ENCODE measurements around the gene SGMS2. TPM values are rescaled to one million over a fixed set of nuclear protein-coding genes. Genes with fewer than 3 reads are reported as not detected.
A peak's percentile ranks its signal among the peaks of the same experiment; 100 is the strongest.

Gene SGMS2
- total and polyA plus RNA-seq, 2 of the 13 experiments (the other 11 are each of a cell fraction or from before 2014, with no cell fraction given) = 1.2 to 1.7 TPM

- TF ChIP-seq, protein P1, sequence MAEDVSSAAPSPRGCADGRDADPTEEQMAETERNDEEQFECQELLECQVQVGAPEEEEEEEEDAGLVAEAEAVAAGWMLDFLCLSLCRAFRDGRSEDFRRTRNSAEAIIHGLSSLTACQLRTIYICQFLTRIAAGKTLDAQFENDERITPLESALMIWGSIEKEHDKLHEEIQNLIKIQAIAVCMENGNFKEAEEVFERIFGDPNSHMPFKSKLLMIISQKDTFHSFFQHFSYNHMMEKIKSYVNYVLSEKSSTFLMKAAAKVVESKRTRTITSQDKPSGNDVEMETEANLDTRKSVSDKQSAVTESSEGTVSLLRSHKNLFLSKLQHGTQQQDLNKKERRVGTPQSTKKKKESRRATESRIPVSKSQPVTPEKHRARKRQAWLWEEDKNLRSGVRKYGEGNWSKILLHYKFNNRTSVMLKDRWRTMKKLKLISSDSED (CRISPR knock-in tag; IDR thresholded peaks at IDR 0.05) = no peak
- TF ChIP-seq, protein P2, sequence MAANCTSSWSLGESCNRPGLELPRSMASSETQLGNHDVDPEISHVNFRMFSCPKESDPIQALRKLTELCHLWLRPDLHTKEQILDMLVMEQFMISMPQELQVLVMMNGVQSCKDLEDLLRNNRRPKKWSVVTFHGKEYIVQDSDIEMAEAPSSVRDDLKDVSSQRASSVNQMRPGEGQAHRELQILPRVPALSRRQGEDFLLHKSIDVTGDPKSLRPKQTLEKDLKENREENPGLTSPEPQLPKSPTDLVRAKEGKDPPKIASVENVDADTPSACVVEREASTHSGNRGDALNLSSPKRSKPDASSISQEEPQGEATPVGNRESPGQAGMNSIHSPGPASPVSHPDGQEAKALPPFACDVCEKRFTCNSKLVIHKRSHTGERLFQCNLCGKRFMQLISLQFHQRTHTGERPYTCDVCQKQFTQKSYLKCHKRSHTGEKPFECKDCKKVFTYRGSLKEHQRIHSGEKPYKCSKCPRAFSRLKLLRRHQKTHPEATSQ (CRISPR knock-in tag; IDR thresholded peaks at IDR 0.05; ENCODE audit: borderline replicate concordance) = no peak
- no peak for TF ChIP-seq ZNF781 (CRISPR knock-in tag; IDR thresholded peaks at IDR 0.05; ENCODE audit: borderline replicate concordance, not compliant biosample characterization)
- TF ChIP-seq ZNF567 (CRISPR knock-in tag; IDR thresholded peaks at IDR 0.05; ENCODE audit: borderline replicate concordance) = no peak
- TF ChIP-seq, protein P3, sequence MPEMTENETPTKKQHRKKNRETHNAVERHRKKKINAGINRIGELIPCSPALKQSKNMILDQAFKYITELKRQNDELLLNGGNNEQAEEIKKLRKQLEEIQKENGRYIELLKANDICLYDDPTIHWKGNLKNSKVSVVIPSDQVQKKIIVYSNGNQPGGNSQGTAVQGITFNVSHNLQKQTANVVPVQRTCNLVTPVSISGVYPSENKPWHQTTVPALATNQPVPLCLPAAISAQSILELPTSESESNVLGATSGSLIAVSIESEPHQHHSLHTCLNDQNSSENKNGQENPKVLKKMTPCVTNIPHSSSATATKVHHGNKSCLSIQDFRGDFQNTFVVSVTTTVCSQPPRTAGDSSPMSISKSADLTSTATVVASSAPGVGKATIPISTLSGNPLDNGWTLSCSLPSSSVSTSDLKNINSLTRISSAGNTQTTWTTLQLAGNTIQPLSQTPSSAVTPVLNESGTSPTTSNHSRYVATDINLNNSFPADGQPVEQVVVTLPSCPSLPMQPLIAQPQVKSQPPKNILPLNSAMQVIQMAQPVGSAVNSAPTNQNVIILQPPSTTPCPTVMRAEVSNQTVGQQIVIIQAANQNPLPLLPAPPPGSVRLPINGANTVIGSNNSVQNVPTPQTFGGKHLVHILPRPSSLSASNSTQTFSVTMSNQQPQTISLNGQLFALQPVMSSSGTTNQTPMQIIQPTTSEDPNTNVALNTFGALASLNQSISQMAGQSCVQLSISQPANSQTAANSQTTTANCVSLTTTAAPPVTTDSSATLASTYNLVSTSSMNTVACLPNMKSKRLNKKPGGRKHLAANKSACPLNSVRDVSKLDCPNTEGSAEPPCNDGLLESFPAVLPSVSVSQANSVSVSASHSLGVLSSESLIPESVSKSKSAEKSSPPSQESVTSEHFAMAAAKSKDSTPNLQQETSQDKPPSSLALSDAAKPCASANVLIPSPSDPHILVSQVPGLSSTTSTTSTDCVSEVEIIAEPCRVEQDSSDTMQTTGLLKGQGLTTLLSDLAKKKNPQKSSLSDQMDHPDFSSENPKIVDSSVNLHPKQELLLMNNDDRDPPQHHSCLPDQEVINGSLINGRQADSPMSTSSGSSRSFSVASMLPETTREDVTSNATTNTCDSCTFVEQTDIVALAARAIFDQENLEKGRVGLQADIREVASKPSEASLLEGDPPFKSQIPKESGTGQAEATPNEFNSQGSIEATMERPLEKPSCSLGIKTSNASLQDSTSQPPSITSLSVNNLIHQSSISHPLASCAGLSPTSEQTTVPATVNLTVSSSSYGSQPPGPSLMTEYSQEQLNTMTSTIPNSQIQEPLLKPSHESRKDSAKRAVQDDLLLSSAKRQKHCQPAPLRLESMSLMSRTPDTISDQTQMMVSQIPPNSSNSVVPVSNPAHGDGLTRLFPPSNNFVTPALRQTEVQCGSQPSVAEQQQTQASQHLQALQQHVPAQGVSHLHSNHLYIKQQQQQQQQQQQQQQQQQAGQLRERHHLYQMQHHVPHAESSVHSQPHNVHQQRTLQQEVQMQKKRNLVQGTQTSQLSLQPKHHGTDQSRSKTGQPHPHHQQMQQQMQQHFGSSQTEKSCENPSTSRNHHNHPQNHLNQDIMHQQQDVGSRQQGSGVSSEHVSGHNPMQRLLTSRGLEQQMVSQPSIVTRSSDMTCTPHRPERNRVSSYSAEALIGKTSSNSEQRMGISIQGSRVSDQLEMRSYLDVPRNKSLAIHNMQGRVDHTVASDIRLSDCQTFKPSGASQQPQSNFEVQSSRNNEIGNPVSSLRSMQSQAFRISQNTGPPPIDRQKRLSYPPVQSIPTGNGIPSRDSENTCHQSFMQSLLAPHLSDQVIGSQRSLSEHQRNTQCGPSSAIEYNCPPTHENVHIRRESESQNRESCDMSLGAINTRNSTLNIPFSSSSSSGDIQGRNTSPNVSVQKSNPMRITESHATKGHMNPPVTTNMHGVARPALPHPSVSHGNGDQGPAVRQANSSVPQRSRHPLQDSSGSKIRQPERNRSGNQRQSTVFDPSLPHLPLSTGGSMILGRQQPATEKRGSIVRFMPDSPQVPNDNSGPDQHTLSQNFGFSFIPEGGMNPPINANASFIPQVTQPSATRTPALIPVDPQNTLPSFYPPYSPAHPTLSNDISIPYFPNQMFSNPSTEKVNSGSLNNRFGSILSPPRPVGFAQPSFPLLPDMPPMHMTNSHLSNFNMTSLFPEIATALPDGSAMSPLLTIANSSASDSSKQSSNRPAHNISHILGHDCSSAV (CRISPR knock-in tag; IDR thresholded peaks at IDR 0.05; ENCODE audit: borderline replicate concordance) = no peak
- no peak for TF ChIP-seq KDM4B (CRISPR knock-in tag; IDR thresholded peaks at IDR 0.05)
- TF ChIP-seq HES4 (CRISPR knock-in tag; IDR thresholded peaks at IDR 0.05; ENCODE audit: borderline replicate concordance) = no peak
- TF ChIP-seq LCORL (IDR thresholded peaks at IDR 0.05) = no peak
- TF ChIP-seq LCORL (CRISPR knock-in tag; IDR thresholded peaks at IDR 0.05) = 0 out of 2 replicates have a peak, but pooled peaks have one; percentile 16
- TF ChIP-seq ZNF687 (CRISPR knock-in tag; IDR thresholded peaks at IDR 0.05) = peak; percentile 71
- TF ChIP-seq THYN1 (CRISPR knock-in tag; IDR thresholded peaks at IDR 0.05; ENCODE audit: borderline replicate concordance, low read depth) = no peak
Measured at GRCh38 chr4:107824350-107825071, at the start of gene SGMS2 (continued).
